ENCODE results near the gene LBR. TPM values are rescaled to one million over a fixed set of nuclear protein-coding genes. Genes with fewer than 3 reads are reported as not detected.

The LBR gene
- total and polyA plus RNA-seq, 4 donors, result 14.3 to 201 (median 22.6) TPM

DNA sequence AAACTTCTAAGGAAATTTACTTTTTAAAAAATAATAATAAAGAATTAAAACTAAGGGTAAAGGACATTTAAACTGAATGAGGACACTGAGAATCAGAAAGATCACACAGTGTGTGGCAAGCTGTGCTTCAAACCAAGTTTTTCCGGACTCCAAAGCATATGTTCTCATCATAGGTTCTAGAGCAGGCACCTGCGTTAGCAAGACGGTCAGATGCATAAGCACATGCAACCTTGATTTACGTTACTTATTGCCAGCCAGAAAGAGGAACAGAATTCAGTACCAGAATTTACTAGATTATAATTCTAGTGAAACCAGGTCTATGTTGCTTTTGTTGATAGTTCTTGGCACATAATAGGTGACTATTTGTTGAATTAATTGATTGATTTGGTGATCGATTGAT, 6.2 kb upstream of the LBR start:
- Histone ChIP-seq H3K27me3 (ENCODE audit: control insufficient read depth in 4 of 4, insufficient read depth in 4 of 4, low read length in 3 of 4) (no peaks in the 10 kb centered on the region), H3K9me3 (ENCODE audit: control insufficient read depth in 4 of 4, low read length in 3 of 4) (no peaks in the 10 kb centered on the region), H3K9ac (ENCODE audit: low read depth in 1 of 2, low read length in 2 of 2) (no peak overlapping the region), H3K27ac (ENCODE audit: low read depth in 1 of 2, low read length in 2 of 2) (no peak overlapping the region), H3K36me3 (ENCODE audit: control insufficient read depth in 4 of 4, insufficient read depth in 3 of 4, low read depth in 1 of 4, low read length in 3 of 4) (no peaks in the 10 kb centered on the region), H3K4me1 (ENCODE audit: control insufficient read depth in 4 of 4, insufficient read depth in 4 of 4, low read length in 3 of 4) (peaks cover 0 to 1% (median 0%) of the 10 kb centered on the region in 4 donors), H3K4me3 (ENCODE audit: low read depth in 1 of 3, low read length in 3 of 3) (no peak overlapping the region)
- WGBS, result 86% methylated on average over 5 of the region's 5 CpGs
- TF ChIP-seq, protein P1, sequence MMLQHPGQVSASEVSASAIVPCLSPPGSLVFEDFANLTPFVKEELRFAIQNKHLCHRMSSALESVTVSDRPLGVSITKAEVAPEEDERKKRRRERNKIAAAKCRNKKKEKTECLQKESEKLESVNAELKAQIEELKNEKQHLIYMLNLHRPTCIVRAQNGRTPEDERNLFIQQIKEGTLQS (IDR thresholded peaks at IDR 0.05), result no peak
- TF ChIP-seq NR2F2 (IDR thresholded peaks at IDR 0.05) (no peak), SP1 (IDR thresholded peaks at IDR 0.05) (no peak), JUND (IDR thresholded peaks at IDR 0.05) (no peak), TAF1 (conservative IDR thresholded peaks at IDR 0.05) (no peak), GABPA (IDR thresholded peaks at IDR 0.05 in 1 of 2, conservative IDR thresholded peaks at IDR 0.05 in 1 of 2) (no peak), EGR1 (IDR thresholded peaks at IDR 0.05; ENCODE audit: low read depth in 2 of 2) (no peak), FOXA2 (IDR thresholded peaks at IDR 0.05) (no peak), HNF4G (IDR thresholded peaks at IDR 0.05) (no peak), RAD21 (IDR thresholded peaks at IDR 0.05) (no peak), YY1 (IDR thresholded peaks at IDR 0.05) (no peak), HNF4A (conservative IDR thresholded peaks at IDR 0.05) (no peak), FOXA1 (IDR thresholded peaks at IDR 0.05) (no peak), RXRA (IDR thresholded peaks at IDR 0.05) (no peak)
- TF ChIP-seq, protein P2, sequence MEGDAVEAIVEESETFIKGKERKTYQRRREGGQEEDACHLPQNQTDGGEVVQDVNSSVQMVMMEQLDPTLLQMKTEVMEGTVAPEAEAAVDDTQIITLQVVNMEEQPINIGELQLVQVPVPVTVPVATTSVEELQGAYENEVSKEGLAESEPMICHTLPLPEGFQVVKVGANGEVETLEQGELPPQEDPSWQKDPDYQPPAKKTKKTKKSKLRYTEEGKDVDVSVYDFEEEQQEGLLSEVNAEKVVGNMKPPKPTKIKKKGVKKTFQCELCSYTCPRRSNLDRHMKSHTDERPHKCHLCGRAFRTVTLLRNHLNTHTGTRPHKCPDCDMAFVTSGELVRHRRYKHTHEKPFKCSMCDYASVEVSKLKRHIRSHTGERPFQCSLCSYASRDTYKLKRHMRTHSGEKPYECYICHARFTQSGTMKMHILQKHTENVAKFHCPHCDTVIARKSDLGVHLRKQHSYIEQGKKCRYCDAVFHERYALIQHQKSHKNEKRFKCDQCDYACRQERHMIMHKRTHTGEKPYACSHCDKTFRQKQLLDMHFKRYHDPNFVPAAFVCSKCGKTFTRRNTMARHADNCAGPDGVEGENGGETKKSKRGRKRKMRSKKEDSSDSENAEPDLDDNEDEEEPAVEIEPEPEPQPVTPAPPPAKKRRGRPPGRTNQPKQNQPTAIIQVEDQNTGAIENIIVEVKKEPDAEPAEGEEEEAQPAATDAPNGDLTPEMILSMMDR (IDR thresholded peaks at IDR 0.05; ENCODE audit: low read depth, low read length, missing input control), result no peak
- TF ChIP-seq, protein P3, sequence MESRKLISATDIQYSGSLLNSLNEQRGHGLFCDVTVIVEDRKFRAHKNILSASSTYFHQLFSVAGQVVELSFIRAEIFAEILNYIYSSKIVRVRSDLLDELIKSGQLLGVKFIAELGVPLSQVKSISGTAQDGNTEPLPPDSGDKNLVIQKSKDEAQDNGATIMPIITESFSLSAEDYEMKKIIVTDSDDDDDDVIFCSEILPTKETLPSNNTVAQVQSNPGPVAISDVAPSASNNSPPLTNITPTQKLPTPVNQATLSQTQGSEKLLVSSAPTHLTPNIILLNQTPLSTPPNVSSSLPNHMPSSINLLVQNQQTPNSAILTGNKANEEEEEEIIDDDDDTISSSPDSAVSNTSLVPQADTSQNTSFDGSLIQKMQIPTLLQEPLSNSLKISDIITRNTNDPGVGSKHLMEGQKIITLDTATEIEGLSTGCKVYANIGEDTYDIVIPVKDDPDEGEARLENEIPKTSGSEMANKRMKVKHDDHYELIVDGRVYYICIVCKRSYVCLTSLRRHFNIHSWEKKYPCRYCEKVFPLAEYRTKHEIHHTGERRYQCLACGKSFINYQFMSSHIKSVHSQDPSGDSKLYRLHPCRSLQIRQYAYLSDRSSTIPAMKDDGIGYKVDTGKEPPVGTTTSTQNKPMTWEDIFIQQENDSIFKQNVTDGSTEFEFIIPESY (IDR thresholded peaks at IDR 0.05), result no peak
- TF ChIP-seq, protein P4, sequence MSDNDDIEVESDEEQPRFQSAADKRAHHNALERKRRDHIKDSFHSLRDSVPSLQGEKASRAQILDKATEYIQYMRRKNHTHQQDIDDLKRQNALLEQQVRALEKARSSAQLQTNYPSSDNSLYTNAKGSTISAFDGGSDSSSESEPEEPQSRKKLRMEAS (IDR thresholded peaks at IDR 0.05), result no peak
- TF ChIP-seq, protein P5, sequence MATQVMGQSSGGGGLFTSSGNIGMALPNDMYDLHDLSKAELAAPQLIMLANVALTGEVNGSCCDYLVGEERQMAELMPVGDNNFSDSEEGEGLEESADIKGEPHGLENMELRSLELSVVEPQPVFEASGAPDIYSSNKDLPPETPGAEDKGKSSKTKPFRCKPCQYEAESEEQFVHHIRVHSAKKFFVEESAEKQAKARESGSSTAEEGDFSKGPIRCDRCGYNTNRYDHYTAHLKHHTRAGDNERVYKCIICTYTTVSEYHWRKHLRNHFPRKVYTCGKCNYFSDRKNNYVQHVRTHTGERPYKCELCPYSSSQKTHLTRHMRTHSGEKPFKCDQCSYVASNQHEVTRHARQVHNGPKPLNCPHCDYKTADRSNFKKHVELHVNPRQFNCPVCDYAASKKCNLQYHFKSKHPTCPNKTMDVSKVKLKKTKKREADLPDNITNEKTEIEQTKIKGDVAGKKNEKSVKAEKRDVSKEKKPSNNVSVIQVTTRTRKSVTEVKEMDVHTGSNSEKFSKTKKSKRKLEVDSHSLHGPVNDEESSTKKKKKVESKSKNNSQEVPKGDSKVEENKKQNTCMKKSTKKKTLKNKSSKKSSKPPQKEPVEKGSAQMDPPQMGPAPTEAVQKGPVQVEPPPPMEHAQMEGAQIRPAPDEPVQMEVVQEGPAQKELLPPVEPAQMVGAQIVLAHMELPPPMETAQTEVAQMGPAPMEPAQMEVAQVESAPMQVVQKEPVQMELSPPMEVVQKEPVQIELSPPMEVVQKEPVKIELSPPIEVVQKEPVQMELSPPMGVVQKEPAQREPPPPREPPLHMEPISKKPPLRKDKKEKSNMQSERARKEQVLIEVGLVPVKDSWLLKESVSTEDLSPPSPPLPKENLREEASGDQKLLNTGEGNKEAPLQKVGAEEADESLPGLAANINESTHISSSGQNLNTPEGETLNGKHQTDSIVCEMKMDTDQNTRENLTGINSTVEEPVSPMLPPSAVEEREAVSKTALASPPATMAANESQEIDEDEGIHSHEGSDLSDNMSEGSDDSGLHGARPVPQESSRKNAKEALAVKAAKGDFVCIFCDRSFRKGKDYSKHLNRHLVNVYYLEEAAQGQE (IDR thresholded peaks at IDR 0.05), result no peak
- no peak for DNase-seq (ENCODE audit: low spot score)

All from liver (tissue), 9 donors.